Endothelial cell of umbilical vein (primary cell): ENCODE measurements around the gene NKD1. TPM values are rescaled to one million over a fixed set of nuclear protein-coding genes. Genes with fewer than 3 reads are reported as not detected.

Experiments used
- BruUV-seq: library from RNA; stranded (reverse); fragments of 400-500 nt; replicated peaks from 2 replicates; lab custom pipeline; 2021; lab: Mats Ljungman, UMichigan
- CTCF ChIA-PET: fragments of 300-600, 350-600 bp; sonication (Branson Sonifier 250); formaldehyde crosslinking; loops from one replicate; lab custom pipeline; 2021; ENCODE audit warnings: antibody characterized with exemption, inconsistent platforms; lab: Charles Lee
- POLR2A ChIA-PET: fragments of 300-600, 350-600 bp; sonication (Branson Sonifier 250); formaldehyde crosslinking; loops from one replicate; lab custom pipeline; 2021; ENCODE audit warnings: antibody characterized with exemption, inconsistent platforms; lab: Charles Lee
- DNase-seq: peaks from one replicate; pipeline ENCODE4 v3.0.0-alpha.2; 2011; ENCODE audit warnings: low read depth, low spot score
- FAIRE-seq: peaks from 2 replicates; lab custom pipeline; 2011; peaks lifted over from hg19 to GRCh38; lab: Jason Lieb, UNC
- H2AFZ ChIP-seq: 2 replicates; pipeline ENCODE4 v1.6.0; 2012; ENCODE audit warnings: low read depth, low read length, control low read depth, inconsistent platforms
- H3K27ac ChIP-seq: 2 replicates; pipeline ENCODE4 v1.5.1; 2011; ENCODE audit warnings: low read depth, mild to moderate bottlenecking, control low read depth, low read length, moderate library complexity; ENCODE audit not compliant: insufficient read depth
- H3K27me3 ChIP-seq, 2 experiments: 2 replicates each; pipeline versions ENCODE4 v1.6.0 to v1.6.1; 2011; ENCODE audit warnings: low read length in 2 of 2, mixed read lengths in 1 of 2; ENCODE audit not compliant: control insufficient read depth in 2 of 2, insufficient read depth in 2 of 2
- H3K36me3 ChIP-seq, 2 experiments: 2 replicates in 1 of 2; 3 replicates in 1 of 2; pipeline ENCODE4 v1.5.1; 2011; ENCODE audit warnings: low read length in 2 of 2, mild to moderate bottlenecking in 1 of 2, moderate library complexity in 1 of 2; ENCODE audit not compliant: control insufficient read depth in 2 of 2, insufficient read depth in 2 of 2; ENCODE audit errors: extremely low read depth in 1 of 2
- H3K4me1 ChIP-seq: 3 replicates; pipeline ENCODE4 v1.5.1; 2011; ENCODE audit warnings: mild to moderate bottlenecking, low read length; ENCODE audit not compliant: control insufficient read depth, insufficient read depth; ENCODE audit errors: extremely low read depth
- H3K4me2 ChIP-seq: 2 replicates; pipeline ENCODE4 v1.6.1; 2011; ENCODE audit warnings: low read length, control low read depth, mixed read lengths; ENCODE audit not compliant: insufficient read depth
- H3K4me3 ChIP-seq, 3 experiments: fragments of 200-600 bp in 1 of 3; sonication (generic), shearing (Covaris generic) in 1 of 3; replicated peaks in 1 of 3; 2 replicates each; pipeline ENCODE4 v1.5.1; 2011 to 2016; ENCODE audit warnings: control low read depth in 3 of 3, low read length in 3 of 3, mild to moderate bottlenecking in 2 of 3, inconsistent platforms in 1 of 3, low read depth in 1 of 3, moderate library complexity in 1 of 3; ENCODE audit not compliant: insufficient read depth in 1 of 3
- H3K79me2 ChIP-seq: 2 replicates; pipeline ENCODE4 v1.6.0; 2012; ENCODE audit warnings: low read length, inconsistent platforms; ENCODE audit not compliant: control insufficient read depth, insufficient read depth
- H3K9ac ChIP-seq: replicated peaks from 2 replicates; pipeline ENCODE3; 2011; ENCODE audit warnings: low read length, control low read depth; ENCODE audit not compliant: insufficient read depth; ENCODE audit errors: extremely low read depth
- H3K9me1 ChIP-seq: replicated peaks from 3 replicates; pipeline ENCODE4 v1.6.0; 2011; ENCODE audit warnings: mild to moderate bottlenecking, low read length; ENCODE audit not compliant: control insufficient read depth, insufficient read depth; ENCODE audit errors: extremely low read depth
- H3K9me3 ChIP-seq: replicated peaks from 2 replicates; pipeline ENCODE4 v1.5.1; 2012; ENCODE audit warnings: low read length, inconsistent platforms; ENCODE audit not compliant: control insufficient read depth, insufficient read depth
- H4K20me1 ChIP-seq: replicated peaks from 2 replicates; pipeline ENCODE3; 2011; ENCODE audit warnings: mild to moderate bottlenecking, low read length; ENCODE audit not compliant: control insufficient read depth, insufficient read depth; ENCODE audit errors: extremely low read depth
- EZH2 ChIP-seq: IDR thresholded peaks from 2 replicates; pipeline ENCODE4 v1.6.1; 2012; ENCODE audit warnings: borderline replicate concordance, low read depth, mild to moderate bottlenecking, moderate library complexity, low read length, inconsistent platforms; ENCODE audit not compliant: severe bottlenecking
- FOS ChIP-seq: IDR thresholded peaks from 2 replicates; pipeline ENCODE4 v1.6.1; 2011; ENCODE audit warnings: mild to moderate bottlenecking, low read length, moderate library complexity, borderline replicate concordance; ENCODE audit not compliant: insufficient read depth
- GATA2 ChIP-seq: IDR thresholded peaks from 2 replicates; pipeline ENCODE4 v1.7.0; 2011; ENCODE audit warnings: low read depth, mild to moderate bottlenecking, moderate library complexity, mixed read lengths, low read length; ENCODE audit not compliant: insufficient read length, insufficient read depth
- JUN ChIP-seq: IDR thresholded peaks from 2 replicates; pipeline ENCODE4 v1.6.1; 2011; ENCODE audit warnings: borderline replicate concordance, low read depth; ENCODE audit not compliant: insufficient read length, insufficient read depth
- MAX ChIP-seq: IDR thresholded peaks from 2 replicates; pipeline ENCODE4 v1.6.1; 2011; ENCODE audit not compliant: insufficient read depth, insufficient read length
- MYC ChIP-seq: IDR thresholded peaks from one replicate; pipeline ENCODE4 v1.6.1; 2011; ENCODE audit warnings: mild to moderate bottlenecking, low read depth, low read length
- POLR2A ChIP-seq: IDR thresholded peaks from 2 replicates; pipeline ENCODE4 v1.6.1; 2012; ENCODE audit warnings: low read depth, mild to moderate bottlenecking, control low read depth, low read length
- POLR2AphosphoS5 ChIP-seq: IDR thresholded peaks from 2 replicates; pipeline ENCODE4 v1.6.1; 2012; ENCODE audit warnings: low read depth, mild to moderate bottlenecking, control low read depth, low read length, moderate library complexity; ENCODE audit not compliant: insufficient read depth
- dilution Hi-C: fragments of 300-500 bp; cut with MboI; formaldehyde crosslinking; loops from one replicate; pipeline ENCODE4 v1.15.0; 2019; ENCODE audit warnings: low sequenced_read_pairs; ENCODE audit not compliant: extremely low pct_ligation_motif_present
- intact Hi-C: fragments of 100-400 bp; cut with micrococcal nuclease; formaldehyde crosslinking; loops from one replicate; pipeline ENCODE4 v1.10.0; 2022
- polyA plus RNA-seq, 4 experiments: library from polyadenylated mRNA; depleted of rRNA in 3 of 4; stranded (reverse) in 3 of 4; unstranded in 1 of 4; fragments of >200 nt; gene quantifications; 2 replicates each; pipeline versions ENCODE4 v1.2.1 to v1.2.3, GENCODE V29; 2011 to 2012; ENCODE audit warnings: missing spikeins in 1 of 4
- total RNA-seq: library from RNA; stranded (reverse); gene quantifications from 2 replicates; pipeline ENCODE4 v1.2.3, GENCODE V29; 2021
- TF ChIP-seq, protein P1 (sequence below), 2 donors: IDR thresholded peaks; 1 replicate in 1 of 2; 2 replicates in 1 of 2; pipeline ENCODE4 v1.5.1; 2011; ENCODE audit warnings: low read length in 2 of 2, mild to moderate bottlenecking in 2 of 2, moderate library complexity in 2 of 2, control low read depth in 1 of 2, inconsistent platforms in 1 of 2, low read depth in 1 of 2; ENCODE audit not compliant: insufficient read depth in 1 of 2; ENCODE audit errors: extremely low read depth in 1 of 2

Gene NKD1
- total and polyA plus RNA-seq, 2 donors (not counting 3 experiments of a cell fraction or from before 2014, with no cell fraction given): not detected

GRCh38 chr16:50625374-50625773 lies 77.2 kb downstream of the NKD1 start:
- Histone ChIP-seq H3K9ac (no peak overlapping the region), H3K27ac (no peak overlapping the region), H3K79me2 (no peaks in the 10 kb centered on the region), H4K20me1 (no peaks in the 10 kb centered on the region), H3K36me3 (no peaks in the 10 kb centered on the region), H3K4me3 (no peak overlapping the region), H2AFZ (no peak overlapping the region), H3K4me1 (no peaks in the 10 kb centered on the region), H3K9me1 (no peaks in the 10 kb centered on the region), H3K4me2 (no peak overlapping the region), H3K9me3 (no peaks in the 10 kb centered on the region), H3K27me3 (no peaks in the 10 kb centered on the region)
- no TSS peak for BruUV-seq
- CTCF ChIA-PET: interaction anchor here (0.9 to 1.4 kb wide), 2 partner anchors 14 to 20 kb away, joined by 3 read pairs; no protein-coding TSS in a partner anchor
- DNase-seq (no peak), FAIRE-seq (no peak)
- TF ChIP-seq POLR2AphosphoS5: no peak
- TF ChIP-seq FOS: no peak
- no peak for TF ChIP-seq POLR2A
- TF ChIP-seq EZH2: no peak
- no peak for TF ChIP-seq MYC
- TF ChIP-seq JUN: no peak
- no peak for TF ChIP-seq GATA2
- TF ChIP-seq, protein P1, sequence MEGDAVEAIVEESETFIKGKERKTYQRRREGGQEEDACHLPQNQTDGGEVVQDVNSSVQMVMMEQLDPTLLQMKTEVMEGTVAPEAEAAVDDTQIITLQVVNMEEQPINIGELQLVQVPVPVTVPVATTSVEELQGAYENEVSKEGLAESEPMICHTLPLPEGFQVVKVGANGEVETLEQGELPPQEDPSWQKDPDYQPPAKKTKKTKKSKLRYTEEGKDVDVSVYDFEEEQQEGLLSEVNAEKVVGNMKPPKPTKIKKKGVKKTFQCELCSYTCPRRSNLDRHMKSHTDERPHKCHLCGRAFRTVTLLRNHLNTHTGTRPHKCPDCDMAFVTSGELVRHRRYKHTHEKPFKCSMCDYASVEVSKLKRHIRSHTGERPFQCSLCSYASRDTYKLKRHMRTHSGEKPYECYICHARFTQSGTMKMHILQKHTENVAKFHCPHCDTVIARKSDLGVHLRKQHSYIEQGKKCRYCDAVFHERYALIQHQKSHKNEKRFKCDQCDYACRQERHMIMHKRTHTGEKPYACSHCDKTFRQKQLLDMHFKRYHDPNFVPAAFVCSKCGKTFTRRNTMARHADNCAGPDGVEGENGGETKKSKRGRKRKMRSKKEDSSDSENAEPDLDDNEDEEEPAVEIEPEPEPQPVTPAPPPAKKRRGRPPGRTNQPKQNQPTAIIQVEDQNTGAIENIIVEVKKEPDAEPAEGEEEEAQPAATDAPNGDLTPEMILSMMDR (IDR thresholded peaks at IDR 0.05; ENCODE audit: extremely low read depth in 1 of 2, insufficient read depth in 1 of 2, low read depth in 1 of 2, low read length in 2 of 2): no peak
- no peak for TF ChIP-seq MAX
- POLR2A ChIA-PET: no interaction called here
- dilution Hi-C loops (no loop called here), intact Hi-C loops (no loop called here)
